ENCODE data around the gene KCNJ8.
"Not testable (repeated sequence)": the region's sequence is repeated elsewhere in the genome, so short reads cannot be mapped to it uniquely, and the experiment has no call there.

Gene KCNJ8

GRCh38 chr12:21786041-21786531 is 11.6 kb upstream of the KCNJ8 start:
- Histone ChIP-seq H3K79me2 (ENCODE audit: insufficient read depth, low read length) (no peaks in the 10 kb centered on the region), H3K4me3 (ENCODE audit: low read length, poor library complexity, severe bottlenecking) (no peak overlapping the region), H3K4me2 (ENCODE audit: low read depth, low read length, poor library complexity, severe bottlenecking) (no peak overlapping the region), H3K9me3 (ENCODE audit: insufficient read depth, low read depth, low read length) (no peaks in the 10 kb centered on the region), H3K27me3 (ENCODE audit: insufficient read depth, low read length, poor library complexity, severe bottlenecking) (no peaks in the 10 kb centered on the region), H3F3A (ENCODE audit: low read depth) (no peaks in the 10 kb centered on the region), H3K4me1 (ENCODE audit: insufficient read depth, low read length, poor library complexity, severe bottlenecking) (no peaks in the 10 kb centered on the region), H4K20me1 (ENCODE audit: insufficient read depth, low read length, poor library complexity, severe bottlenecking) (no peaks in the 10 kb centered on the region), H3K9ac (ENCODE audit: low read depth, low read length, poor library complexity, severe bottlenecking) (no peak overlapping the region), H2AFZ (ENCODE audit: low read length) (no peak overlapping the region), H3K36me3 (ENCODE audit: insufficient read depth, low read length) (no peaks in the 10 kb centered on the region), H3K9me2 (replicated peaks; ENCODE audit: low read depth, low read length) (no peaks in the 10 kb centered on the region)
- TF ChIP-seq CTCF (conservative IDR thresholded peaks at IDR 0.05; ENCODE audit: low read length) = no peak
- TF ChIP-seq EZH2phosphoT487 (IDR thresholded peaks at IDR 0.05; ENCODE audit: borderline replicate concordance) = no peak

DNA sequence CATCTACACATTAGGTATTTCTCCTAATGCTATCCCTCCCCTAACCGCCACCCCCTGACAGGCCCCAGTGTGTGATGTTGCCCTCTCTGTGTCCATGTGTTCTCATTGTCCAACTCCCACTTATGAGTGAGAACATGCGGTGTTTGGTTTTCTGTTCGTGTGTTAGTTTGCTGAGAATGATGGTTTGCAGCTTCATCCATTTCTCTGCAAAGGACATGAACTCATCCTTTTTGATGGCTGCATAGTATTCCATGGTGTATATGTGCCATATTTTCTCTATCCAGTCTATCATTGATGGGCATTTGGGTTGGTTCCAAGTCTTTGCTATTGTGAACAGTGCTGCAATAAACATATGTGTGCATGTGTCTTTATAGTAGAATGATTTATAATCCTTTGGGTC is 8.2 kb upstream of the KCNJ8 start:
- not testable (repeated sequence) for H3F3A ChIP-seq (ENCODE audit: low read depth); H3K9me2 ChIP-seq (replicated peaks; ENCODE audit: low read depth, low read length); H4K20me1 ChIP-seq (ENCODE audit: insufficient read depth, low read length, poor library complexity, severe bottlenecking); H3K4me3 ChIP-seq (ENCODE audit: low read length, poor library complexity, severe bottlenecking); H3K4me2 ChIP-seq (ENCODE audit: low read depth, low read length, poor library complexity, severe bottlenecking); H2AFZ ChIP-seq (ENCODE audit: low read length); H3K9ac ChIP-seq (ENCODE audit: low read depth, low read length, poor library complexity, severe bottlenecking); H3K27me3 ChIP-seq (ENCODE audit: insufficient read depth, low read length, poor library complexity, severe bottlenecking); H3K36me3 ChIP-seq (ENCODE audit: insufficient read depth, low read length); H3K9me3 ChIP-seq (ENCODE audit: insufficient read depth, low read depth, low read length); H3K4me1 ChIP-seq (ENCODE audit: insufficient read depth, low read length, poor library complexity, severe bottlenecking); H3K79me2 ChIP-seq (ENCODE audit: insufficient read depth, low read length)

- Histone ChIP-seq H3F3A (ENCODE audit: low read depth) (no peaks in the 10 kb centered on the region), H3K9ac (ENCODE audit: low read depth, low read length, poor library complexity, severe bottlenecking) (no peak overlapping the region), H3K4me3 (ENCODE audit: low read length, poor library complexity, severe bottlenecking) (no peak overlapping the region), H3K36me3 (ENCODE audit: insufficient read depth, low read length) (no peaks in the 10 kb centered on the region), H4K20me1 (ENCODE audit: insufficient read depth, low read length, poor library complexity, severe bottlenecking) (no peaks in the 10 kb centered on the region), H3K9me3 (ENCODE audit: insufficient read depth, low read depth, low read length) (no peaks in the 10 kb centered on the region), H3K79me2 (ENCODE audit: insufficient read depth, low read length) (no peaks in the 10 kb centered on the region), H3K9me2 (replicated peaks; ENCODE audit: low read depth, low read length) (no peaks in the 10 kb centered on the region), H3K4me2 (ENCODE audit: low read depth, low read length, poor library complexity, severe bottlenecking) (no peak overlapping the region), H3K4me1 (ENCODE audit: insufficient read depth, low read length, poor library complexity, severe bottlenecking) (no peaks in the 10 kb centered on the region), H3K27me3 (ENCODE audit: insufficient read depth, low read length, poor library complexity, severe bottlenecking) (no peaks in the 10 kb centered on the region), H2AFZ (ENCODE audit: low read length) (no peak overlapping the region)
- TF ChIP-seq EZH2phosphoT487 (IDR thresholded peaks at IDR 0.05; ENCODE audit: borderline replicate concordance) (no peak), CTCF (conservative IDR thresholded peaks at IDR 0.05; ENCODE audit: low read length) (no peak)
Observed at GRCh38 chr12:21780786-21781185, 6.3 kb upstream of the KCNJ8 start.

DNA sequence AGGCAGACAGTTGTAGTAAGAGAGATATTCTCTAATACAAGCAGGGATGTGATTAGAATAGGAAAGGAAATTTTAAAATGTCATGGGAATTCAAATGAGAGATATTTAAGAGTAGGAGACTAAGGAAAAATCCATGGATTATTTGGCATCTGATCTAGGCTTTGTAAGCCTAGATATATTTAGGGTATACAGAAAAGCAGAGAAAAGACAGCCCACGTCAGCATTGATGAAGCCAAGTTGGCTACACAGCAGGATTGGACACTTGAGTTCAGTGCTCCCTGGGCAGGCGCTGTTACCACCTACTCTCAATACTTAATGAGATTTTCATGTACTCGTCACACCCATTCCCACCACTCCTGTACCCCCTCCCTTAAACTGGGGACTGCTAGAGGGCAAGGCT is 1.7 kb upstream of the KCNJ8 start:
- Histone ChIP-seq H3K79me2 (ENCODE audit: insufficient read depth, low read length) (no peaks in the 10 kb centered on the region), H3K9me3 (ENCODE audit: insufficient read depth, low read depth, low read length) (no peaks in the 10 kb centered on the region), H3K4me3 (ENCODE audit: low read length, poor library complexity, severe bottlenecking) (no peak overlapping the region), H3K27me3 (ENCODE audit: insufficient read depth, low read length, poor library complexity, severe bottlenecking) (no peaks in the 10 kb centered on the region), H3K9me2 (replicated peaks; ENCODE audit: low read depth, low read length) (no peaks in the 10 kb centered on the region), H3K36me3 (ENCODE audit: insufficient read depth, low read length) (no peaks in the 10 kb centered on the region), H3K9ac (ENCODE audit: low read depth, low read length, poor library complexity, severe bottlenecking) (no peak overlapping the region), H3F3A (ENCODE audit: low read depth) (no peaks in the 10 kb centered on the region), H4K20me1 (ENCODE audit: insufficient read depth, low read length, poor library complexity, severe bottlenecking) (no peaks in the 10 kb centered on the region), H3K4me1 (ENCODE audit: insufficient read depth, low read length, poor library complexity, severe bottlenecking) (no peaks in the 10 kb centered on the region), H2AFZ (ENCODE audit: low read length) (no peak overlapping the region), H3K4me2 (ENCODE audit: low read depth, low read length, poor library complexity, severe bottlenecking) (no peak overlapping the region)
- no peak for TF ChIP-seq CTCF (conservative IDR thresholded peaks at IDR 0.05; ENCODE audit: low read length)
- no peak for TF ChIP-seq EZH2phosphoT487 (IDR thresholded peaks at IDR 0.05; ENCODE audit: borderline replicate concordance)

Data from Loucy (cell line).